Pancreas (tissue), 10 donors: ENCODE data around the gene MORC2. TPM values are rescaled to one million over a fixed set of nuclear protein-coding genes. Genes with fewer than 3 reads are reported as not detected.
A peak's percentile ranks its signal among the peaks of the same experiment; 100 is the strongest.

Experiments
- ATAC-seq, 4 donors: fragments of 200-7000 bp; cut with Tn5 transposase; one replicate each; pipeline versions ENCODE4 v1.8.0 to v1.9.1; 2020; ENCODE audit warnings: mild to moderate bottlenecking in 4 of 4, moderate library complexity in 4 of 4
- DNase-seq, 6 donors: peaks; one replicate each; pipeline ENCODE4 v3.0.0-alpha.2; 2020
- FAIRE-seq: peaks from 2 replicates; lab custom pipeline; 2012; peaks lifted over from hg19 to GRCh38; lab: Jason Lieb, UNC
- H3K27ac ChIP-seq, 4 donors: fragments of 200-600 bp; sonication (generic); 1 replicate in 3 of 4; 2 replicates in 1 of 4; pipeline versions ENCODE4 v1.5.0 to v1.8.0; 2020
- H3K27me3 ChIP-seq, 4 donors: fragments of 200-600 bp; one replicate each; pipeline ENCODE4 v1.8.0; 2021
- H3K36me3 ChIP-seq, 3 donors: fragments of 200-600 bp; sonication (generic) in 1 of 3; one replicate each; pipeline versions ENCODE4 v1.5.0 to v1.8.0; 2020 to 2021
- H3K4me1 ChIP-seq, 3 donors: fragments of 200-600 bp; one replicate each; pipeline ENCODE4 v1.8.0; 2021
- H3K4me3 ChIP-seq, 4 donors: fragments of 200-600 bp; sonication (generic) in 2 of 4; one replicate each; pipeline versions ENCODE4 v1.5.0 to v1.8.0; 2020 to 2021
- H3K9me3 ChIP-seq, 4 donors: fragments of 200-600 bp; one replicate each; pipeline ENCODE4 v1.8.0; 2021
- WGBS, 2 donors: extraction: QIAGEN DNeasy Blood & Tissue Kit; methylation state at CpG; one replicate each; pipeline ENCODE4 v1.1.7; 2013; 5-methylcytosine and 5-hydroxymethylcytosine counted together
- intact Hi-C, 3 donors: fragments of 100-400 bp; cut with DNase I; formaldehyde crosslinking; loops; one replicate each; pipeline versions ENCODE4 v1.11.1 to v1.14.2; 2022
- polyA plus RNA-seq, 2 donors: library from polyadenylated mRNA; stranded (reverse); fragments of 200-250 nt; gene quantifications; one replicate each; pipeline ENCODE4 v1.2.3, GENCODE V29; 2013
- total RNA-seq, 6 donors: library from RNA; stranded (reverse); fragmentation: NEBNext Ultra II Directional in 4 of 6; extraction: Animal tissue kit (Norgen Biotek cat#: 25700) in 4 of 6; gene quantifications; one replicate each; pipeline versions ENCODE4 v1.2.1 to v1.2.4, GENCODE V29; 2021 to 2023
- TF ChIP-seq, protein P1 (sequence below), 4 donors: fragments of 200-600 bp; sonication (generic) in 3 of 4; IDR thresholded peaks; one replicate each; pipeline versions ENCODE4 v1.5.0 to v1.8.0; 2021; ENCODE audit warnings: antibody characterized with exemption in 4 of 4
- donor health status: healthy with polysubstance abuse.
- donor health status: DM: no; HTN: no; CAD: no; lungs with moderate emphysema.
- donor health status: DM: no; HTN: no; CAD: no.
- donor health status: control.
- donor health status: control.
- donor health status: Bipolar disorder and iron deficiency.
- donor health status: DM: yes; HTN: yes; CAD: no.
- donor health status: DM: no; HTN: no; CAD: no.
- donor health status: DM: no; HTN: no; CAD: no.
- donor health status: DM: yes; HTN: yes; CAD: no.

MORC2 gene
- total and polyA plus RNA-seq, 8 donors: 7.8 to 36.1 (median 10.8) TPM

DNA sequence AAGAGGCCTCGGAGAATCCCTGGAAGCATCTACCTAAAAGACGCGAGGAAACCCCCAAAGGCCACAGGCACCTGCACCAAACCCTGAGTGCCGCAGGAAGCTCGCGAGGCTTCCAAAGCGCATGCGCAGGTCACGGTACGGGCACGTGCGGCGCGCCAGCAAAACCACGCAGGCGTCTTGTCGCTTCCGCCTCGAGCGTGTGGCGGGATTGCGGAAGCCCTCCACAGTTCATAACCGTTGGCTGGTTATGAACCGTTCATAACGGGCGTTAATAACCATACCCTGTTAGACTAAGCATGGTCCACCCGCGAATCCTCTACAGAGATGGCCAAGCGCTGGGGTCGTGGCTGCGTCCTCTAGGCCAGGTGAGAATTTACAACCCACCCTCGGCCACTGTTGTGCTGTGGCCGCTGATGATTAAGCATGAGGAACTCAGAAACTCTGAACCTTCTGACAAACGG, 46.4 kb downstream of the MORC2 start:
- Histone ChIP-seq H3K27me3 (no peaks in the 10 kb centered on the region), H3K9me3 (no peaks in the 10 kb centered on the region), H3K4me3 (peak overlapping the region in 3 of 4 donors; percentile 5 to 43 (median 30)), H3K4me1 (peaks cover 0 to 5% (median 4%) of the 10 kb centered on the region in 3 donors), H3K36me3 (peaks cover 0 to 7% (median 4%) of the 10 kb centered on the region in 3 donors), H3K27ac (peak overlapping the region in 1 of 4 donors; percentile 39)
- ATAC-seq (peak; percentile 62 to 79 (median 75)), DNase-seq (peak; percentile 43 to 87 (median 70)), FAIRE-seq (no peak)
- TF ChIP-seq, protein P1, sequence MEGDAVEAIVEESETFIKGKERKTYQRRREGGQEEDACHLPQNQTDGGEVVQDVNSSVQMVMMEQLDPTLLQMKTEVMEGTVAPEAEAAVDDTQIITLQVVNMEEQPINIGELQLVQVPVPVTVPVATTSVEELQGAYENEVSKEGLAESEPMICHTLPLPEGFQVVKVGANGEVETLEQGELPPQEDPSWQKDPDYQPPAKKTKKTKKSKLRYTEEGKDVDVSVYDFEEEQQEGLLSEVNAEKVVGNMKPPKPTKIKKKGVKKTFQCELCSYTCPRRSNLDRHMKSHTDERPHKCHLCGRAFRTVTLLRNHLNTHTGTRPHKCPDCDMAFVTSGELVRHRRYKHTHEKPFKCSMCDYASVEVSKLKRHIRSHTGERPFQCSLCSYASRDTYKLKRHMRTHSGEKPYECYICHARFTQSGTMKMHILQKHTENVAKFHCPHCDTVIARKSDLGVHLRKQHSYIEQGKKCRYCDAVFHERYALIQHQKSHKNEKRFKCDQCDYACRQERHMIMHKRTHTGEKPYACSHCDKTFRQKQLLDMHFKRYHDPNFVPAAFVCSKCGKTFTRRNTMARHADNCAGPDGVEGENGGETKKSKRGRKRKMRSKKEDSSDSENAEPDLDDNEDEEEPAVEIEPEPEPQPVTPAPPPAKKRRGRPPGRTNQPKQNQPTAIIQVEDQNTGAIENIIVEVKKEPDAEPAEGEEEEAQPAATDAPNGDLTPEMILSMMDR (IDR thresholded peaks at IDR 0.05): no peak
- intact Hi-C loops: loop anchor here in 1 of 3 donors (5.0 to 10.0 kb wide), 2 partner anchors 157 to 290 kb away; no protein-coding TSS in a partner anchor
- WGBS, 2 donors: 51 to 68% methylated on average over 34 of the region's 34 CpGs

DNA sequence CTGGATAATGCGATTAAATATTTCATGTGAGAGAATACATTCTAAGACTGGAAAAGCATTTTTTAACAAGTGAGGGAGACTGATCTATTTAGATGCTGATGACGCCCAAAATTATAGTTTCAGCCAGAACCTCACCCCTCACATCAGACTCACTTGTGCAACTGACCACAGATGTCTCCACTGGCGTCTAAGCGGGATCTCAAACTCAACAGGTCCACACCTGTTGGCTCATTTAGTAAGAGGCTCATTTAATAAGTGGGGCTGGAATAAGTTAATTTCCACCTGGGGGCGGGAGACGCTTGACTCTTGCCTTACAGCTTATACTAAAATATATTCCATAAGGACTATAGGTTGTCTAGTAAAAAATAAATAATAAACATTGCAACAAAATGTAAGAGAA, 47.5 kb downstream of the MORC2 start:
- intact Hi-C loops: loop anchor here in 1 of 3 donors (5.0 to 10.0 kb wide), 2 partner anchors 156 to 289 kb away; no protein-coding TSS in a partner anchor
- TF ChIP-seq, protein P1 (IDR thresholded peaks at IDR 0.05): no peak
- H3K27ac ChIP-seq: no peak overlapping the region
- DNase-seq (no peak), ATAC-seq (peak in 3 of 4 donors; percentile 20 to 39 (median 22)), FAIRE-seq (no peak)
- no peaks in the 10 kb centered on the region for H3K27me3 ChIP-seq
- H3K4me1 ChIP-seq: peaks cover 0 to 5% (median 4%) of the 10 kb centered on the region in 3 donors
- no peaks in the 10 kb centered on the region for H3K9me3 ChIP-seq
- H3K36me3 ChIP-seq: no peaks in the 10 kb centered on the region
- peak overlapping the region in 2 of 4 donors; percentile 30 to 43 for H3K4me3 ChIP-seq
- 53 to 73% methylated on average over 6 of the region's 6 CpGs for WGBS, 2 donors

DNA sequence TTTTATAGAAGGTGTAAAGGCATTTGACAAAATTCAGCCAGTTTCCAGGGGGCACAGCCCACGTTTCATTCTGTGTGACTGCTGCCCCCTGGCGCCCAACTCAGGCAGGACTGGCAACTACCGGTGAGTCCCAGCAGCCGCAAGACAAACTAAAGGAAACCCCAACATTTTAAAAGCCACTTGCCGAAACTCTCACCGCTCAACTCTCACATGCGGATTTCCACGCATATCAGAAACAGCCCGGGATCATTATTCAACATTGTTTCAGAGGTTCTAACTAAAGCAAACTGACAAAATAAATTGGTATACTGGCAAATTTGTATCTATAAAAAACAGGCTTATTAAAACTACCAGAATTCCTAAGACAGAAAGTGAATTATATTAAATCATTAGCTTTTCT, 48.2 kb downstream of the MORC2 start:
- H3K4me3 ChIP-seq: peak overlapping the region in 1 of 4 donors; percentile 43
- WGBS, 2 donors: 1% methylated on average over 9 of the region's 9 CpGs
- no peaks in the 10 kb centered on the region for H3K9me3 ChIP-seq
- no peaks in the 10 kb centered on the region for H3K27me3 ChIP-seq
- TF ChIP-seq, protein P1 (IDR thresholded peaks at IDR 0.05): peak; percentile 74 to 87 (median 86)
- FAIRE-seq (peak; percentile 71), DNase-seq (peak; percentile 52 to 93 (median 74)), ATAC-seq (peak; percentile 76 to 84 (median 83))
- no peaks in the 10 kb centered on the region for H3K36me3 ChIP-seq
- peaks cover 0 to 5% (median 4%) of the 10 kb centered on the region in 3 donors for H3K4me1 ChIP-seq
- H3K27ac ChIP-seq: no peak overlapping the region
- intact Hi-C loops: loop anchor here in 1 of 3 donors (5.0 to 10.0 kb wide), 2 partner anchors 156 to 288 kb away; no protein-coding TSS in a partner anchor

DNA sequence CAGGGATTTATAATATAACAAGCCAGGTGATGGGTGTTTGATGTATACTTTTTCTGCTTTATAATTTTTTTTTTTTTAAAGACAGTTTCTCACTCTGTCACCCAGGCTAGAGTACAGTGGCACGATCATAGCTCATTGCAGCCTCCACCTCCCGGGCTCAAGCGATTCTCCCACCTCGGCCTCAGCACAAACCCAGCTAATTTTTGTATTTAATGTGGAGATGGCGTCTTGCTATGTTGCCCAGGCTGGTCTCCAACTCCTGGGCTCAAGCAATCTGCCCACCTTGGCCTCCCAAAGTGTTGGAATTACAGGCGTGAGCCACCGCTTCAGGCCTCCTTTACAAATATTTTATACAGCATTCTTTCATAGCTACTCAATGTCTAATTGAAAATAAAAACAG, 48.6 kb downstream of the MORC2 start:
- Histone ChIP-seq H3K36me3 (no peaks in the 10 kb centered on the region), H3K27me3 (no peaks in the 10 kb centered on the region), H3K4me3 (no peak overlapping the region), H3K9me3 (no peaks in the 10 kb centered on the region), H3K27ac (no peak overlapping the region), H3K4me1 (peaks cover 0 to 5% (median 4%) of the 10 kb centered on the region in 3 donors)
- no peak for FAIRE-seq
- intact Hi-C loops: loop anchor here in 1 of 3 donors (5.0 to 10.0 kb wide), 2 partner anchors 155 to 288 kb away; no protein-coding TSS in a partner anchor
- no peak for ATAC-seq
- no peak for DNase-seq
- TF ChIP-seq, protein P1 (IDR thresholded peaks at IDR 0.05): no peak
- 83% methylated on average over 7 of the region's 7 CpGs for WGBS, 2 donors

DNA sequence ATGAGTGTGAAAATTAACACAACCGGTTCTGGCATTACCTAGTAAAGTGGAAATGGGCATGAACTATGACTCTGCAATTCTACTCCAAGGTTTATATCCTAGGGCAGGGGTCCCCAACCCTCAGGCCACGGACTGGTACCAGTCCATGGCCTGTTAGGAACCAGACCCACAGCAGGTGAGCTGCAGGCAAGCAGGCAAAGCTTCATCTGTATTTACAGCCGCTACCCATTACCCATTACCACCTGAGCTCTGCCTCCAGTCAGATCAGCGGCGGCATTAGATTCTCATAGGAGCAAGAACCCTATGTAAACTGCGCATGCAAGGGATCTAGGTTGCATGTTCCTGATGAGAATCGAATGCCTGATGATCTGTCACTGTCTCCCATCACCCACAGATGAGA, 49.8 kb downstream of the MORC2 start:
- intact Hi-C loops: no loop called here
- TF ChIP-seq, protein P1 (IDR thresholded peaks at IDR 0.05): no peak
- no peaks in the 10 kb centered on the region for H3K27me3 ChIP-seq
- no peaks in the 10 kb centered on the region for H3K36me3 ChIP-seq
- no peak for FAIRE-seq
- peaks cover 0 to 5% (median 4%) of the 10 kb centered on the region in 3 donors for H3K4me1 ChIP-seq
- H3K4me3 ChIP-seq: no peak overlapping the region
- no peak overlapping the region for H3K27ac ChIP-seq
- no peak for ATAC-seq
- DNase-seq: no peak
- WGBS, 2 donors: 80 to 86% methylated on average over 7 of the region's 7 CpGs
- H3K9me3 ChIP-seq: no peaks in the 10 kb centered on the region
